Hepatocyte (in vitro differentiated cells): Measurements from ENCODE around the gene CDO1. TPM values are rescaled to one million over a fixed set of nuclear protein-coding genes. Genes with fewer than 3 reads are reported as not detected.

Source experiments
- DNase-seq: peaks from one replicate; pipeline ENCODE4 v3.0.0-alpha.2; 2016; ENCODE audit warnings: low spot score
- H2AFZ ChIP-seq: fragments of 200-600 bp; sonication (generic); 2 replicates; pipeline ENCODE4 v1.6.0; 2016; ENCODE audit warnings: antibody characterized with exemption, mild to moderate bottlenecking
- H3K27ac ChIP-seq: fragments of 200-600 bp; sonication (generic); 2 replicates; pipeline ENCODE4 v1.5.1; 2016; ENCODE audit warnings: mild to moderate bottlenecking
- H3K27me3 ChIP-seq: fragments of 200-600 bp; sonication (generic); 2 replicates; pipeline ENCODE4 v1.6.1; 2016
- H3K36me3 ChIP-seq: fragments of 200-600 bp; sonication (generic); replicated peaks from 2 replicates; pipeline ENCODE4 v1.5.1; 2016; ENCODE audit warnings: low read depth; ENCODE audit not compliant: insufficient read depth
- H3K4me1 ChIP-seq: fragments of 200-600 bp; sonication (generic); 2 replicates; pipeline ENCODE4 v1.5.1; 2016; ENCODE audit warnings: mild to moderate bottlenecking, moderate library complexity; ENCODE audit not compliant: insufficient read depth
- H3K4me2 ChIP-seq: fragments of 200-600 bp; sonication (generic); 2 replicates; pipeline ENCODE4 v1.6.0; 2016
- H3K4me3 ChIP-seq: fragments of 200-600 bp; sonication (generic); 2 replicates; pipeline ENCODE4 v1.5.1; 2016; ENCODE audit warnings: mild to moderate bottlenecking
- H3K79me2 ChIP-seq: fragments of 200-600 bp; sonication (generic); 2 replicates; pipeline ENCODE4 v1.6.0; 2017; ENCODE audit warnings: mild to moderate bottlenecking
- H3K9me2 ChIP-seq: fragments of 200-600 bp; sonication (generic); replicated peaks from 2 replicates; pipeline ENCODE4 v1.6.0; 2017; ENCODE audit warnings: mild to moderate bottlenecking; ENCODE audit not compliant: insufficient read depth
- H3K9me3 ChIP-seq: fragments of 200-600 bp; sonication (generic); 2 replicates; pipeline ENCODE4 v1.5.1; 2016; ENCODE audit warnings: low read depth, mild to moderate bottlenecking
- H4K20me1 ChIP-seq: fragments of 200-600 bp; sonication (generic); 2 replicates; pipeline ENCODE4 v1.6.0; 2016; ENCODE audit warnings: mild to moderate bottlenecking; ENCODE audit not compliant: insufficient read depth, poor library complexity, severe bottlenecking
- EZH2 ChIP-seq: fragments of 200-600 bp; sonication (generic); IDR thresholded peaks from 2 replicates; pipeline ENCODE4 v1.6.1; 2016; ENCODE audit warnings: antibody characterized with exemption, mild to moderate bottlenecking, borderline replicate concordance
- EZH2phosphoT487 ChIP-seq: fragments of 200-600 bp; sonication (generic); IDR thresholded peaks from one replicate; pipeline ENCODE4 v1.6.1; 2018; ENCODE audit warnings: antibody characterized with exemption, mild to moderate bottlenecking, low read depth, moderate library complexity; ENCODE audit not compliant: unreplicated experiment, severe bottlenecking
- WGBS: methylation state at CpG from one replicate; pipeline ENCODE4 v1.1.6; 2016; ENCODE audit warnings: low lambda C conversion rate; ENCODE audit errors: missing lambda C conversion rate; 5-methylcytosine and 5-hydroxymethylcytosine counted together
- polyA plus RNA-seq: library from polyadenylated mRNA; unstranded; fragments of >200 nt; fragmentation: Nextera tagmentation; extraction: Ambion mirVana; gene quantifications from 2 replicates; pipeline ENCODE4 v1.2.1, GENCODE V29; 2016
- total RNA-seq: library from RNA; depleted of rRNA; stranded (reverse); fragments of >200 nt; gene quantifications from 2 replicates; pipeline ENCODE4 v1.2.3, GENCODE V29; 2014
- TF ChIP-seq, protein P1 (sequence below): fragments of 200-600 bp; sonication (generic); IDR thresholded peaks from 2 replicates; pipeline ENCODE4 v1.5.1; 2016; ENCODE audit warnings: antibody characterized with exemption, mild to moderate bottlenecking; ENCODE audit not compliant: poor library complexity

Gene CDO1
- total and polyA plus RNA-seq, 2 experiments from 2014 or later: 17.5 to 29.8 TPM

DNA sequence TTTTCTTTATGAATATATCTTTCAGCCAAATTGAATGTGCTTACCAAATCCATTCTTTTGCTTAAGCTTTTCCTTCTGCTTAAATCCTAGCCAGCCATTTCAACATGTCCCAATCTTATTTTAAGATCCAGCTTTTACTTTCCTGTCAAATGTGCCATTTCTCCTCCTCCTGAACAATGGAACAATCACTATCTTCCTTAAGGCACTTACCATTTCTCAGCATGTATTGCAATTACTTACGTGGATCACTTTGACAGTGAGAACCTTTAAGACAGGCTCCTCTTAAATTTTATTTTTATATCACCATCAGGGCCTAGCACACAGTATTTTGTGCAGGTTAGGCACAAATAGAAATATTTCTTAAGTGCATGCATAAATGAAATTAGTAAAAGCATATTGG, 4.4 kb upstream of the CDO1 start:
- H3K27ac ChIP-seq: no peak overlapping the region
- H3K79me2 ChIP-seq: no peaks in the 10 kb centered on the region
- no peaks in the 10 kb centered on the region for H4K20me1 ChIP-seq
- H3K4me3 ChIP-seq: no peak overlapping the region
- no peaks in the 10 kb centered on the region for H3K36me3 ChIP-seq
- no peak for DNase-seq
- no peaks in the 10 kb centered on the region for H3K4me1 ChIP-seq
- H3K9me2 ChIP-seq: no peaks in the 10 kb centered on the region
- H3K27me3 ChIP-seq: peaks cover 4% of the 10 kb centered on the region
- no peak overlapping the region for H2AFZ ChIP-seq
- TF ChIP-seq, protein P1, sequence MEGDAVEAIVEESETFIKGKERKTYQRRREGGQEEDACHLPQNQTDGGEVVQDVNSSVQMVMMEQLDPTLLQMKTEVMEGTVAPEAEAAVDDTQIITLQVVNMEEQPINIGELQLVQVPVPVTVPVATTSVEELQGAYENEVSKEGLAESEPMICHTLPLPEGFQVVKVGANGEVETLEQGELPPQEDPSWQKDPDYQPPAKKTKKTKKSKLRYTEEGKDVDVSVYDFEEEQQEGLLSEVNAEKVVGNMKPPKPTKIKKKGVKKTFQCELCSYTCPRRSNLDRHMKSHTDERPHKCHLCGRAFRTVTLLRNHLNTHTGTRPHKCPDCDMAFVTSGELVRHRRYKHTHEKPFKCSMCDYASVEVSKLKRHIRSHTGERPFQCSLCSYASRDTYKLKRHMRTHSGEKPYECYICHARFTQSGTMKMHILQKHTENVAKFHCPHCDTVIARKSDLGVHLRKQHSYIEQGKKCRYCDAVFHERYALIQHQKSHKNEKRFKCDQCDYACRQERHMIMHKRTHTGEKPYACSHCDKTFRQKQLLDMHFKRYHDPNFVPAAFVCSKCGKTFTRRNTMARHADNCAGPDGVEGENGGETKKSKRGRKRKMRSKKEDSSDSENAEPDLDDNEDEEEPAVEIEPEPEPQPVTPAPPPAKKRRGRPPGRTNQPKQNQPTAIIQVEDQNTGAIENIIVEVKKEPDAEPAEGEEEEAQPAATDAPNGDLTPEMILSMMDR: no peak
- TF ChIP-seq EZH2phosphoT487 (no peak), EZH2 (no peak)
- no peaks in the 10 kb centered on the region for H3K9me3 ChIP-seq
- no peak overlapping the region for H3K4me2 ChIP-seq
- WGBS: 92% methylated on average over 1 of the region's 1 CpG

GRCh38 chr5:115818821-115819220, 2.4 kb upstream of the CDO1 start:
- H3K36me3 ChIP-seq: no peaks in the 10 kb centered on the region
- 92% methylated on average over 18 of the region's 18 CpGs for WGBS
- no peak for DNase-seq
- H3K4me3 ChIP-seq: no peak overlapping the region
- H3K4me2 ChIP-seq: no peak overlapping the region
- H3K9me3 ChIP-seq: no peaks in the 10 kb centered on the region
- peaks cover 24% of the 10 kb centered on the region for H3K27me3 ChIP-seq
- H2AFZ ChIP-seq: no peak overlapping the region
- peaks cover 3% of the 10 kb centered on the region for H3K79me2 ChIP-seq
- no peak overlapping the region for H3K27ac ChIP-seq
- no peaks in the 10 kb centered on the region for H3K9me2 ChIP-seq
- H4K20me1 ChIP-seq: no peaks in the 10 kb centered on the region
- TF ChIP-seq, protein P1: no peak
- no peak for TF ChIP-seq EZH2
- TF ChIP-seq EZH2phosphoT487: no peak
- peaks cover 9% of the 10 kb centered on the region for H3K4me1 ChIP-seq

GRCh38 chr5:115817386-115817785, 927 bp upstream of the CDO1 start:
- Histone ChIP-seq H3K4me3 (no peak overlapping the region), H4K20me1 (no peaks in the 10 kb centered on the region), H3K27ac (no peak overlapping the region), H3K9me2 (no peaks in the 10 kb centered on the region), H3K36me3 (no peaks in the 10 kb centered on the region), H3K27me3 (peaks cover 27% of the 10 kb centered on the region), H3K4me1 (peaks cover 9% of the 10 kb centered on the region), H3K4me2 (peak overlapping the region; percentile 93), H2AFZ (peak overlapping the region; percentile 80), H3K9me3 (no peaks in the 10 kb centered on the region), H3K79me2 (peaks cover 3% of the 10 kb centered on the region)
- no peak for TF ChIP-seq EZH2phosphoT487
- TF ChIP-seq, protein P1: no peak
- TF ChIP-seq EZH2: no peak
- no peak for DNase-seq
- WGBS: 87% methylated on average over 7 of the region's 7 CpGs
